ENCODE results near the gene ITGB1BP1. TPM values are rescaled to one million over a fixed set of nuclear protein-coding genes. Genes with fewer than 3 reads are reported as not detected.
"Not testable (repeated sequence)": the region's sequence is repeated elsewhere in the genome, so short reads cannot be mapped to it uniquely, and the experiment has no call there.

ITGB1BP1 gene
- total RNA-seq, 1 experiment from 2014 or later = 95.1 TPM

DNA sequence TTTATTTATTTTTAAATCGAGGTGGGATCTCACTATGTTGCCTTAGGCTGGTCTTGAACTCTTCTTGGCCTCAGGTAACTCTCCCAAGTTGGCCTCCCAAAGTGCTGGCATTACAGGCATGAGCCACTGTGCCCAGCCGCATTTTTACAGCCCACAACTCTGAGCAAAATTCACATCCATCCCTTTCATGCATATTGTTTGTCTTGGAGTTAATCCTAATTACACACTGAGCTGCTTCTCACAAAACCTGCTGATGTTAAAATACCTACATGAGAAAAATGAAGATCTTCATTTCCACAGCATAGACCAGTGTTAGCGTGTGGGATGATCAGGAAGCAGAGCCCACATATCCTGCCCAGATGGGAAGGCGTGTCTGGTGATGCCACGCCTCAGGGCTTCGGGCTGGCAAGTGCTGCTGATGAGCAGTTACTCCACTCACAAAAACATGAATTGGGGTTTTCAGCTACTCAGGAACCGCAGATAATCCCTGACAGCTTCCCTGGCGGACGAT, 14.6 kb downstream of the ITGB1BP1 start:
- peak; percentile 85 for DNase-seq
- no peaks in the 10 kb centered on the region for H3K27me3 ChIP-seq
- no peak overlapping the region for H3K4me3 ChIP-seq
- no peaks in the 10 kb centered on the region for H3K9me3 ChIP-seq
- H3K36me3 ChIP-seq = peaks cover 63% of the 10 kb centered on the region

DNA sequence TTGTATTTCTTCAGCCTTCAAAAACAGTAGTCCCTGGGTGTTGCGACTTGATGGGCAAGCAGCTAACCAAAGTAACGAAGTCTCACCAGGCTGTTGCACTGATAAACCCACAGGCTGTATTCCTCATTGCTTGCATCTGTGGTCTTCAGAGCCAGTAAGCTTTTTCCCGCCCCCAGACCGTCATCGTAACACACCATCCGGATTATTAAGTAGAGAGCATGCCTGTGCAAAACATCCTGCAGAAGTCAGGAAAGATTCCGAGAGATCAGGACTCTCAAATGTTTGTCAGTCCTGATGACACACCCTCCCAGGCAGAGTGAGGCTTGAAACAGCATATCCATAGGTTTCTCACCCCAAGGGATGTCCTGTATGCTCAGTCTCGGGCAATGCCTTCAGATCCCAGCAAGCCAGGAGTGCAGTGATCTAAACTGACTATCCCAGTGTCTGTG, 15.9 kb downstream of the ITGB1BP1 start:
- no peak for DNase-seq
- Histone ChIP-seq H3K4me3 (no peak overlapping the region), H3K27me3 (no peaks in the 10 kb centered on the region), H3K36me3 (peaks cover 67% of the 10 kb centered on the region), H3K9me3 (no peaks in the 10 kb centered on the region)

- Histone ChIP-seq H3K27me3 (no peaks in the 10 kb centered on the region), H3K9me3 (no peaks in the 10 kb centered on the region), H3K4me3 (no peak overlapping the region), H3K36me3 (peaks cover 69% of the 10 kb centered on the region)
- DNase-seq = no peak
Measured at GRCh38 chr2:9406529-9407362, 16.6 kb downstream of the ITGB1BP1 start.

GRCh38 chr2:9405636-9406035, 17.7 kb downstream of the ITGB1BP1 start:
- Histone ChIP-seq H3K36me3 (peaks cover 71% of the 10 kb centered on the region), H3K9me3 (no peaks in the 10 kb centered on the region), H3K27me3 (no peaks in the 10 kb centered on the region), H3K4me3 (no peak overlapping the region)
- DNase-seq = no peak

- Histone ChIP-seq H3K27me3 (no peaks in the 10 kb centered on the region), H3K36me3 (peaks cover 65% of the 10 kb centered on the region), H3K4me3 (no peak overlapping the region), H3K9me3 (no peaks in the 10 kb centered on the region)
- no peak for DNase-seq
Measured at GRCh38 chr2:9404451-9404850, 18.9 kb downstream of the ITGB1BP1 start.

DNA sequence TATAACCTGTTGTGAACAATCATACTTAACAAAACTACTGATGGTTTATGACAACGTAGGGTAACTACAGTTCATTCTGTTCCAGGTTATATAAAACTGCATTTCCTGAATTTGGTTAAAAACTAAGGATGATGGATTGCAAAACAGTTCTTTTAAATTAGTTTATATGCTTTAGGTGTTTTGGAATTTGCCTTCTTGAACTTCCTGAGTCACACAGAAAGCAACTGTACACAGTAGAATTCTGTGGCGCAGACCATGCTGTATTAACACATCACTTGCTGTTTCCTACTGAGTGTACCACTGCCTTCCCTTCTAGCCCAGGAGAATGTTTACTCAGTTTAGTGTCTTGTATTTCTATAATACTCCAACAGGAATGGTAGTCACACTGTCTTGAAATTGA, 19.4 kb downstream of the ITGB1BP1 start:
- Histone ChIP-seq H3K36me3 (peaks cover 61% of the 10 kb centered on the region), H3K4me3 (no peak overlapping the region), H3K9me3 (no peaks in the 10 kb centered on the region), H3K27me3 (no peaks in the 10 kb centered on the region)
- DNase-seq = no peak

GRCh38 chr2:9401646-9402371, 21.5 kb downstream of the ITGB1BP1 start:
- peaks cover 47% of the 10 kb centered on the region for H3K36me3 ChIP-seq

GRCh38 chr2:9401059-9401547, 22.2 kb downstream of the ITGB1BP1 start:
- Histone ChIP-seq H3K36me3 (peaks cover 51% of the 10 kb centered on the region), H3K9me3 (no peaks in the 10 kb centered on the region), H3K4me3 (no peak overlapping the region), H3K27me3 (no peaks in the 10 kb centered on the region)
- no peak for DNase-seq

More at GRCh38 chr2:9401646-9402371, 21.5 kb downstream of the ITGB1BP1 start:
- Histone ChIP-seq H3K4me3 (no peak overlapping the region), H3K27me3 (no peaks in the 10 kb centered on the region), H3K9me3 (no peaks in the 10 kb centered on the region)
- no peak for DNase-seq

DNA sequence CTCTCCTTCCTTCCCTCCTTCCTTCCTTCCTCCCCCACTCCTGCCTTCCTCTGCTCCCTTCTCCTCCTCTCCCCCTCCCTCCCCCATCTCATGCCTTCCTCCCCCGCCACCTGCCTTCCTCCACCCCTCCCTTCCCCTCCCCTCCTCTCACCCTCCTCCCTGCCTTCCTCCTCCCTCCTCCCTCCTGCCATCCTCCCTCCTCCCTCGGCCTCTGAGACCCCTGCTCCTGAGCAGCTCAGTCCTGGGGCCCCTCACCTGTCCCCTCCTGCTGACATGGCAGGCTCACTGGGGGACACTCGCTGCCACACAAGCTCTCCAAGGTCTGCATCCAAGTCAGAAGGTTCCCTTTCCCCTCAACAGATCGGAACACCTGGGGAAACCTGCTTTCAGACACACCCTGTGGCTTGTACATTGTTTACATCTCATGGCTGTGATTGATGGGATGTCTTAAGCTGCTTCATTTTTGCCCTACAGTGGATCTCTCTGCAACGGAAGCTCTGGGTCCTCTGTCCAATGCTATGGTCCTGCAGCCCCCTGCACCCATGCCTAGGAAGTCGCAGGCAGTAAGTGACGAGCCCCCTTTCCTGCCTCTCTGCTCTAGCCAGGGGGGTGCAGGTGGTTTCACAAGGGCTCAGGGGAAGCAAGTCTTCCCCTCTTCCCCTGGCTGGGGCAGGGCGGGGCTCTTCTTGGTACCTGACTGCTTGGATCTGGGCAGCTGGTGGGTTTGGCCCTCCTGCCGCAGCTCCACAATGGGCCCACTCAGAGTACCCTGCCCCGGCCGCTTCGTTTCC, 22.9 kb downstream of the ITGB1BP1 start:
- DNase-seq = no peak
- H3K9me3 ChIP-seq = no peaks in the 10 kb centered on the region
- no peaks in the 10 kb centered on the region for H3K27me3 ChIP-seq
- no peak overlapping the region for H3K4me3 ChIP-seq
- H3K36me3 ChIP-seq = peaks cover 55% of the 10 kb centered on the region

DNA sequence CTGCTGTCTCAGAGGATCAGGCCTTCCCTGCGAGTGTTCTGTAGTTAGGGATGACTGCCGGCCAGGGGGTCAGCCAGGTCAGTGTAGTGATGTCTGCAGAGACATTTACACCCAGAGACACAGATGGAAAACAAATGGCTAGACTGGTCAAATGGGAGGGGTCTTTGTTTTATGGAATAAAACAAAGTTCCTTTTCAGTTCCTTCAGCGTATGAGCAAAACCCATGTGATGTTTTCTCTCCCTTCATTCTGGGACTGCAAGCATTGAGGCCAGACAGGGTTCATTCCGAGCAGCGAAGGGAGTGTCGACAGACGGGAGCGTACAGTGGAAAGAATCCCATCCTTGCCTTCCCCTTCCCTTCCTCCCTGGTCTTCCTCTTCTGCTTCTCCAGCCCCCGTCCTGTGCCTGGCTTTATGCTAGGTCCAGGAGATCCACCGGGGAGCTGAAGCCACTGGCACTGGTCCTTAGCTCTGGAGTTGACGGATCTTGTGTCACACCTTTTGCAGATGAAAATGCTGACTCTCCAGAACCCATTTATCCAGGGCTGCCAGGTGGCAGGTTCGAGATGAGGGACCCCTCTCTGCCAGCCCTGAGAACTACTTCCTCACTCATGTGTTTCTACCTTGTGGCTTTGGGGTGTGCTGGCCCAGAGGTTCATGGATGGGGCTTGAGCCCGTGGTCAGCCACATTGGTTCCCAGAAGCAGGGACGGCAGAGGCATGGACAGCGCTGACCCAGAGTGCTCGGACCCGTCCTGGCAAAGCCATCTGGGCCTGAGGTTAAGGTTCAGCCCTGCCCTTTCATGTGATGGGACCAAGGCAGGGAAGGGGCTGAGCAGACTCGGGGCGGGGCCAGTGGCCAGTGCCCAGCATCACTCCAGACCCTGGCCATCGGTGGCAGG, 24.2 kb downstream of the ITGB1BP1 start:
- H3K36me3 ChIP-seq = peaks cover 58% of the 10 kb centered on the region
- H3K9me3 ChIP-seq = no peaks in the 10 kb centered on the region
- no peak overlapping the region for H3K4me3 ChIP-seq
- DNase-seq = no peak
- no peaks in the 10 kb centered on the region for H3K27me3 ChIP-seq

DNA sequence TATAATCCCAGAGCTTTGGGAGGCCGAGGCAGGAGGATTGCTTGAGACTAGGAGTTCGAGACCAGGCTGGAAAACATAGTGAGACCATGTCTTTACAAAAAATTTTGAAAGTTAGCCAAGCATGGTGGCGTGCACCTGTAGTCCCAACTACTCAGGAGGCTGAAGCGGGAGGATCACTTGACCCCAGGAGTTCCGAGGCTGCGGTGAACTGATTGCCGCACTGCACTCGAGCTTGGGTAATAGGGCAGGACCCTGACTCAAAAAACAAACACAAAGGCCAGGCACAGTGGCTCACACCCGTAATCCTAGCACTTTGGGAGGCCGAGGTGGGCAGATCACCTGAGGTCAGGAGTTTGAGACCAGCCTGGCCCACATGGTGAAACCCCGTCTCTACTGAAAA, 25.1 kb downstream of the ITGB1BP1 start:
- not testable (repeated sequence) for H3K4me3 ChIP-seq, H3K9me3 ChIP-seq, DNase-seq, H3K27me3 ChIP-seq
- peaks cover 53% of the 10 kb centered on the region for H3K36me3 ChIP-seq

- peaks cover 45% of the 10 kb centered on the region for H3K36me3 ChIP-seq
- no peak for DNase-seq
- no peaks in the 10 kb centered on the region for H3K27me3 ChIP-seq
- no peak overlapping the region for H3K4me3 ChIP-seq
- H3K9me3 ChIP-seq = no peaks in the 10 kb centered on the region
Measured at GRCh38 chr2:9397201-9397600, 26.1 kb downstream of the ITGB1BP1 start.

- H3K4me3 ChIP-seq = no peak overlapping the region
- no peaks in the 10 kb centered on the region for H3K9me3 ChIP-seq
- peaks cover 41% of the 10 kb centered on the region for H3K36me3 ChIP-seq
- DNase-seq = no peak
- no peaks in the 10 kb centered on the region for H3K27me3 ChIP-seq
Measured at GRCh38 chr2:9394816-9395215, 28.5 kb downstream of the ITGB1BP1 start.

GRCh38 chr2:9392898-9393765, 30.2 kb downstream of the ITGB1BP1 start:
- no peaks in the 10 kb centered on the region for H3K27me3 ChIP-seq
- no peak for DNase-seq
- H3K9me3 ChIP-seq = no peaks in the 10 kb centered on the region
- peaks cover 45% of the 10 kb centered on the region for H3K36me3 ChIP-seq
- no peak overlapping the region for H3K4me3 ChIP-seq
